Ascending aorta (tissue), 2 donors: Measurements from ENCODE around the gene RPAP3. TPM values are rescaled to one million over a fixed set of nuclear protein-coding genes. Genes with fewer than 3 reads are reported as not detected.

Experiments
- DNase-seq, 2 donors: peaks; one replicate each; pipeline ENCODE4 v3.0.0-alpha.2; 2019; ENCODE audit warnings: low spot score in 2 of 2
- H3K27ac ChIP-seq, 2 donors: fragments of 200-600 bp; sonication (generic); one replicate each; pipeline ENCODE4 v1.5.1; 2016 to 2017; ENCODE audit warnings: mild to moderate bottlenecking in 1 of 2
- H3K27me3 ChIP-seq: fragments of 200-600 bp; sonication (generic); one replicate; pipeline ENCODE4 v1.5.1; 2017
- H3K36me3 ChIP-seq, 2 donors: fragments of 200-600 bp; sonication (generic); one replicate each; pipeline ENCODE4 v1.5.1; 2016
- H3K4me1 ChIP-seq, 2 donors: fragments of 200-600 bp; sonication (generic); one replicate each; pipeline ENCODE4 v1.5.1; 2016 to 2017; ENCODE audit warnings: mild to moderate bottlenecking in 1 of 2
- H3K4me3 ChIP-seq, 2 donors: fragments of 200-600 bp; sonication (generic); one replicate each; pipeline ENCODE4 v1.5.1; 2016 to 2017; ENCODE audit warnings: mild to moderate bottlenecking in 1 of 2
- H3K9me3 ChIP-seq, 2 donors: fragments of 200-600 bp; sonication (generic); one replicate each; pipeline ENCODE4 v1.5.1; 2016
- intact Hi-C: fragments of 100-400 bp; cut with DNase I; formaldehyde crosslinking; loops from one replicate; pipeline ENCODE4 v1.15.1; 2023
- total RNA-seq: library from RNA; depleted of rRNA; stranded (reverse); fragments of >200 nt; gene quantifications from one replicate; pipeline ENCODE4 v1.1.0, GENCODE V29; 2016
- TF ChIP-seq, protein P1 (sequence below), 3 experiments: fragments of 200-600 bp in 2 of 3; fragments of 450-650 bp in 1 of 3; sonication (generic) in 2 of 3; IDR thresholded peaks; one replicate each; pipeline ENCODE4 v1.5.1; 2016 to 2019; ENCODE audit warnings: antibody characterized with exemption in 3 of 3, mild to moderate bottlenecking in 1 of 3, moderate library complexity in 1 of 3

RPAP3 gene
- total RNA-seq, 1 donor from 2014 or later = 8.1 TPM

DNA sequence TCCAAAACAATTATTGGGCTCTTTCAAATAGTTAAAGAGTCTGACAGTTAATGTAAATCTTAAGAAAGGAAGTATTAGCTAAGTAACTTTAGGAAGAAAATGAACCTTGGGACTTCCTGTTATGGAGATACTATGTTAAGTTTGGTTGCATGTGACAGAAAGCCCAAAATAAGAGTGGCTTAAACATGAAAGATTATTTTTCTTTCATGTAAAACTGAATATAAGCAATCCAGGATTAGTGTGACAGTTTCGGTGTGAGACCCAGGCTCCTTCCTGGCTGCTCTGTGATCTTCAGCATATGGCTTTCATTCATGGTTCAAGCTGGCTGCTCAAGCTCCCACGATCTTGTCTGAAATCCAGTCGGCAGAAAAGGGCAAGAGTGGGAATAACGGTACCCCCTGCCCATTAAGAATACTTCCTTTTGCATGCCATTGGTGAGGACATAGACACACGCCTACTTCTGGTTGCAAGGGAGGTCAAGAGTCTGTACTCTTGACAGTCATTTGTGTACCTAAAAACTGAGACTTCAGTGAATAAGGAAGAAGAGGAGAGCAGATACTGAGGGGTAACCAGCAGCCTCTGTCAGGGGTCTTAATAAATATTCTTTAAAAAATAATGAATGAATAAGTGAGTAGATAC lies 2.2 kb upstream of the RPAP3 start:
- no peak overlapping the region for H3K27ac ChIP-seq
- TF ChIP-seq, protein P1, sequence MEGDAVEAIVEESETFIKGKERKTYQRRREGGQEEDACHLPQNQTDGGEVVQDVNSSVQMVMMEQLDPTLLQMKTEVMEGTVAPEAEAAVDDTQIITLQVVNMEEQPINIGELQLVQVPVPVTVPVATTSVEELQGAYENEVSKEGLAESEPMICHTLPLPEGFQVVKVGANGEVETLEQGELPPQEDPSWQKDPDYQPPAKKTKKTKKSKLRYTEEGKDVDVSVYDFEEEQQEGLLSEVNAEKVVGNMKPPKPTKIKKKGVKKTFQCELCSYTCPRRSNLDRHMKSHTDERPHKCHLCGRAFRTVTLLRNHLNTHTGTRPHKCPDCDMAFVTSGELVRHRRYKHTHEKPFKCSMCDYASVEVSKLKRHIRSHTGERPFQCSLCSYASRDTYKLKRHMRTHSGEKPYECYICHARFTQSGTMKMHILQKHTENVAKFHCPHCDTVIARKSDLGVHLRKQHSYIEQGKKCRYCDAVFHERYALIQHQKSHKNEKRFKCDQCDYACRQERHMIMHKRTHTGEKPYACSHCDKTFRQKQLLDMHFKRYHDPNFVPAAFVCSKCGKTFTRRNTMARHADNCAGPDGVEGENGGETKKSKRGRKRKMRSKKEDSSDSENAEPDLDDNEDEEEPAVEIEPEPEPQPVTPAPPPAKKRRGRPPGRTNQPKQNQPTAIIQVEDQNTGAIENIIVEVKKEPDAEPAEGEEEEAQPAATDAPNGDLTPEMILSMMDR (IDR thresholded peaks at IDR 0.05) = no peak
- peaks cover 0 to 6% of the 10 kb centered on the region in 2 donors for H3K4me1 ChIP-seq
- no peak for DNase-seq
- H3K4me3 ChIP-seq = no peak overlapping the region
- H3K9me3 ChIP-seq = no peaks in the 10 kb centered on the region
- H3K36me3 ChIP-seq = no peaks in the 10 kb centered on the region
- no peaks in the 10 kb centered on the region for H3K27me3 ChIP-seq
- intact Hi-C loops = loop anchor here (2.0 to 10.0 kb wide), 3 partner anchors 131 to 257 kb away; partner anchors contain the start of genes TMEM106C and VDR

DNA sequence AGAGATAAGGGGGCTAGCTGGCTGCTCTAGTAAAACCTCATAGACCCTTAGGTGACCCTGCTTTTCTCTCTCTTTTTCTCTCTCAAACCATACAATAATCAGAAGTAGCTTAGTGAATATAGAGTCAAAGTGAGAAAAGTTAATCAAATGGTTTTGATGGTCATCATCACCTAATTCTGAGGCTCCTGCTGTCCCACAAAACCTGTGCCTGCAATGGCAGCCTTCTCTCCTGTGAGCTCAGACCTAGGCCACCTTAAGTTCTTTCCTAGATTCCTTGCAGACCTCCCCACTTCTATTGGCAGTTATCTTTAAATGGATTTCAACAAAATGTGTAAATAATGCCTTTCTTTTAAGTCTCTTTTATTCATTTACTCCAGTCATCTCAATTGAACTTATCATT lies 1.5 kb upstream of the RPAP3 start:
- Histone ChIP-seq H3K9me3 (no peaks in the 10 kb centered on the region), H3K4me1 (peaks cover 0 to 6% of the 10 kb centered on the region in 2 donors), H3K4me3 (no peak overlapping the region), H3K27me3 (no peaks in the 10 kb centered on the region), H3K36me3 (no peaks in the 10 kb centered on the region), H3K27ac (no peak overlapping the region)
- TF ChIP-seq, protein P1 (IDR thresholded peaks at IDR 0.05) = no peak
- no peak for DNase-seq
- intact Hi-C loops = loop anchor here (2.0 to 10.0 kb wide), 3 partner anchors 131 to 257 kb away; partner anchors contain the start of genes TMEM106C and VDR

DNA sequence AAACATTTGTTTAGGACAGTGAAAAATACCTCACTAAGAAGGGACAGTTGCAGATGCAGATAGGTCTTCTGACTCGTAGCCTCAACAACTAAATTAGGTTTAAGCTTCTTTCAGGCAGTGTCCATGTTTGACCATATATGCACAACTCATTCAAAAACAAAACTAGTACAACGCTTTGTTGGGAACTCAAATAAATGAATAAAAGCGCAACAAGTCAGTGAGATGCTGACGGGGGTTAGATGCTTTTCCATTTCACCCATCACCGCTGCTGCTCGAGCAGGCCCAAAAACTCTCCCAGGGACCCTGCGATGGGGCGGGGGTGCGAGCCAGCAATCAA lies 633 bp downstream of the RPAP3 start:
- intact Hi-C loops = loop anchor here (5.0 to 10.0 kb wide), 2 partner anchors 197 to 260 kb away; partner anchors contain the start of genes TMEM106C and VDR
- Histone ChIP-seq H3K4me1 (peaks cover 0 to 6% of the 10 kb centered on the region in 2 donors), H3K27ac (peak overlapping the region; percentile 78 to 94), H3K36me3 (peaks cover 0 to 4% of the 10 kb centered on the region in 2 donors), H3K9me3 (no peaks in the 10 kb centered on the region), H3K4me3 (peak overlapping the region; percentile 94 to 95), H3K27me3 (no peaks in the 10 kb centered on the region)
- no peak for DNase-seq
- TF ChIP-seq, protein P1 (IDR thresholded peaks at IDR 0.05) = no peak

DNA sequence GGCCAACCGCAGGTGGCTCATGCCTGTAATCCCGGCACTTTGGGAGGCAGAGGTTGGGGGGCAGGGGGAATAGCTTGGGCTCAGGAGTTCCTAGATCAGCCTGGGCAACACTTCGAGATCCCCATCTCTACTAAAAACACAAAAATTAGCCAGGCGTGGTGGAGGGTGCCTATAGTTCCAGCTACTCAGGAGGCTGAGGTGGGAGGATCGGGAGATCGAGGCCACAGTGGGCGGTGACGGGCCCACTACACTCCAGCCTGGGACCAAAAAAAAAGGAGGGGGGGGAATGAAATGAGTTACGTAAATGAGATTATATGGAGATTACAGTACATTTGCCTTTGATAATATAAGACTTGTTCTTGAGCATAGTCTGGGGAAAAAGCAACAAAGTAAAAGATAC lies 1.1 kb downstream of the RPAP3 start:
- Histone ChIP-seq H3K4me3 (peak overlapping the region; percentile 94 to 95), H3K4me1 (peaks cover 0 to 6% of the 10 kb centered on the region in 2 donors), H3K9me3 (no peaks in the 10 kb centered on the region), H3K27ac (no peak overlapping the region), H3K36me3 (peaks cover 0 to 9% of the 10 kb centered on the region in 2 donors), H3K27me3 (no peaks in the 10 kb centered on the region)
- DNase-seq = no peak
- intact Hi-C loops = loop anchor here (5.0 to 10.0 kb wide), 2 partner anchors 198 to 260 kb away; partner anchors contain the start of genes TMEM106C and VDR
- TF ChIP-seq, protein P1 (IDR thresholded peaks at IDR 0.05) = no peak

DNA sequence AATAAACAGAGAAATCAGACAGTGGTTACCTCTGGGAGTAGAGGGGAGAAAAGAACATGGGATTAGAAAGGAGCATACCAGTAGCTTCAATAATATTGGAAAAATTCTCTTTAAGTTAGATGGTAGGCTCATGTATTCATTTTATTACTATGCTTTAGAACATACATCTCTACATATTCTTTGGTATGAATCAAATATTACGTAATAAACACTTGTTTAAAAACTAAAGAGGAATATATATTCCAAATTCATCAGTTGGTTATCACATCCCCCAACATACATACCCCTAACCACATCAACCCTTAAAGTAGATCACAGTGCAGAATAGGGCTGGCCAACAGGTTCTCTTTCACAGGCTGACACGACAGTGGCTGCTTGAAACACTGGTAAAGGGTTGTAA lies 5.6 kb downstream of the RPAP3 start:
- Histone ChIP-seq H3K4me3 (no peak overlapping the region), H3K36me3 (peaks cover 0 to 39% of the 10 kb centered on the region in 2 donors), H3K4me1 (peaks cover 0 to 2% of the 10 kb centered on the region in 2 donors), H3K27me3 (no peaks in the 10 kb centered on the region), H3K9me3 (no peaks in the 10 kb centered on the region), H3K27ac (no peak overlapping the region)
- no peak for DNase-seq
- TF ChIP-seq, protein P1 (IDR thresholded peaks at IDR 0.05) = no peak
- intact Hi-C loops = loop anchor here (10.0 kb wide), 1 partner anchor 265 kb away; the partner anchor contains the start of gene TMEM106C
